LNCaP clone FGC (cell line): ENCODE data around the gene CREG2.

Experiments
- DNase-seq: peaks from one replicate; pipeline ENCODE4 v3.0.0-alpha.2; 2011; ENCODE audit warnings: low read depth
- H3K4me3 ChIP-seq: 2 replicates; pipeline ENCODE4 v1.5.1; 2011; ENCODE audit warnings: mild to moderate bottlenecking, low read depth, low read length, control low read depth
- TF ChIP-seq, protein P1 (sequence below): IDR thresholded peaks from 2 replicates; pipeline ENCODE4 v1.5.1; 2012; ENCODE audit warnings: mild to moderate bottlenecking; ENCODE audit not compliant: control insufficient read depth, insufficient read depth; ENCODE audit errors: extremely low read depth

CREG2 gene

DNA sequence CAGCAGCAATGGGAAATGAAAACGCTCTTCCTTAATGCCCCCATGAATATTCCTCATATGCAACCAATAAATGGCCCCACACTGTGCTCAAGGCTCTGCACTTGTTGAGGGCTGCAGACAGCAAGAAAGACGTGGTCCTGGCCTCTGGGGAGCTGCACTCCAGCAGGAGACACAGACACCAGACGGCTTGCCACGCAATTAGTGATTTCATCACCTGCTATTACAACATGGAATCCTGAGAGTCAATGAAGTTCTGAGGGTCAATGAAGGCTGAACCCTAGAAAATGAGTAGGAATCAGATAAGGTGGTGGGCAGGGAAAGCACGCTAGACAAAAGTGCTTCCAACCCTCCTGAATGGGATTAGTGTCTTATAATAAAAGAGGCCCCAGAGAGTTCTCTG, 18.9 kb downstream of the CREG2 start:
- no peak for DNase-seq
- TF ChIP-seq, protein P1, sequence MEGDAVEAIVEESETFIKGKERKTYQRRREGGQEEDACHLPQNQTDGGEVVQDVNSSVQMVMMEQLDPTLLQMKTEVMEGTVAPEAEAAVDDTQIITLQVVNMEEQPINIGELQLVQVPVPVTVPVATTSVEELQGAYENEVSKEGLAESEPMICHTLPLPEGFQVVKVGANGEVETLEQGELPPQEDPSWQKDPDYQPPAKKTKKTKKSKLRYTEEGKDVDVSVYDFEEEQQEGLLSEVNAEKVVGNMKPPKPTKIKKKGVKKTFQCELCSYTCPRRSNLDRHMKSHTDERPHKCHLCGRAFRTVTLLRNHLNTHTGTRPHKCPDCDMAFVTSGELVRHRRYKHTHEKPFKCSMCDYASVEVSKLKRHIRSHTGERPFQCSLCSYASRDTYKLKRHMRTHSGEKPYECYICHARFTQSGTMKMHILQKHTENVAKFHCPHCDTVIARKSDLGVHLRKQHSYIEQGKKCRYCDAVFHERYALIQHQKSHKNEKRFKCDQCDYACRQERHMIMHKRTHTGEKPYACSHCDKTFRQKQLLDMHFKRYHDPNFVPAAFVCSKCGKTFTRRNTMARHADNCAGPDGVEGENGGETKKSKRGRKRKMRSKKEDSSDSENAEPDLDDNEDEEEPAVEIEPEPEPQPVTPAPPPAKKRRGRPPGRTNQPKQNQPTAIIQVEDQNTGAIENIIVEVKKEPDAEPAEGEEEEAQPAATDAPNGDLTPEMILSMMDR, result no peak
- H3K4me3 ChIP-seq, result no peak overlapping the region

DNA sequence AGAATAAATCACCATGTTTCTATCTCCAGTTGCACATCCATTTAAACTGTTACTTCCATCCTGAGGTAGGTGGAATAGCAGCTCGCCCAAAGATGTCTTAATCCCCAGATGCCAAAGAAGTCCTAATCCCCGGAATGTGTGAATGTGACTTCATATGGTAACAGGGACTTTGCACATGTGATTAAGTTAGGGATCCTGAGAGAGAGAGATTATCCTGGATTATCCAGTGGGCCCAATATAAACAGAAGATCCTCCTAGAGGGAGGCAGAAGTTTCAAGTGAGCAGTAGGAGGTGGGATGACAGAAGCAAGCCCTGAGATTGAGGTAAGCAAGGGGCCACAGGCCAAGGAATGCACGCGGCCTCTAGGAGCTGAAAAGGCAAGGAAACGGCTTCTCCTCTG, 19.8 kb downstream of the CREG2 start:
- TF ChIP-seq, protein P1, result no peak
- no peak for DNase-seq
- no peak overlapping the region for H3K4me3 ChIP-seq

DNA sequence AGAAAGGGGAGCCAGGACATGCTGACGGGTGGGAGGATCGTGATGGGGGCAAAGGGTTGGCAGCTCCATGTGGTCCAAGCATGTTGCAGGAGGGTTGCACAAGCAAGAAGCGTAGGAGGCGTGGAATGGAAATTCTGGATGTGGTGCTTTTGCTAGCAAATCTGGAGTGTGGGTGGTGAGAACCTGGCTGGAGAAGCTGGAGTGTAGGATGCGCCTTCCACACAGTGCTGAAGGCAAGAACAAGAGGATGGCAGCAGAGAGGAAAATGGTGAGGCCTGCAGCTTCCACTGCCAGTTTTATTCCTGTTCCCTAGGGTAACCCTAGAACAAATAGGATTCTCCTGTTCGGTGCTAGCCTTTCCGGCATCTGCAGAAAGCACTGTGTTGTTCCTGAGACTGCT, 22.4 kb downstream of the CREG2 start:
- no peak for DNase-seq
- TF ChIP-seq, protein P1, result no peak
- no peak overlapping the region for H3K4me3 ChIP-seq

DNA sequence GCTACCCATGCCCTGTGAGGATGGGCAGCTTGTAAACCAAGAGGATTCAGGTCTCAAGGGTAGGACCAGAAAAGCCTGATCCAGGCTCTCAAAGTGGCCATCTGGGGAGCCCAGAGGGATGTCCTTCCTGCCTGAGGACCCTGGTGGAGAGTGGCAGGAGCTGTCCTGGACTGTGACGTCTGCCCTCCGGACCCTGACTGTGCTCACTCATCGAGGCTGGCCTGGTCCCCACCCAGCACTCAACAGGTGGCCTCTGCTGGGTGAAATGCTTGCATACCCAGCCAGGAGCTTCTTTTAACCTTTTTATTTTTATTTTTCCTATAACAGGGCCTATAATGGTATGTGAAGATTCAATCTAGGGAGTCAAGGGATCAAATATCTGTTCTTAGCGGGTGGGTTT, 24.5 kb downstream of the CREG2 start:
- no peak overlapping the region for H3K4me3 ChIP-seq
- no peak for DNase-seq
- TF ChIP-seq, protein P1, result no peak

DNA sequence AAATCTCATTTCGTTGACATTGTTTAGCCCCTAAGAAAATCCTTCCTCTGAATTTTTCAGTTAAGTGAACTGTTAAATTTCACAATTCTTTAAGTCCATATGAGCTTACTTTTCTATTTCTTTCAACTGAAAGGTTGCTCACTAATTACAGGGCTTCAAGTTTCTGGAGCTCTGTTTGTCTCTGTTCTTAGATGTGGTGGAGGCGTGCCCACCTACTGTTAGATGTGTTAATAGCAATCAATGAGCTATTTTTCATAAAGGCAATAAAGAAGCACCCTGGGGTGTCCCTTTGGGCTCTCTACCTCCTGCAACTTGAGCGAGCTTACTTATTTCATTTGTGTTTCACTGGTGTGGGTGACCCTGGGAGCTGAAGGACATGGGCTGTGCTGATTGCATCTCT, 25.0 kb downstream of the CREG2 start:
- TF ChIP-seq, protein P1, result no peak
- DNase-seq, result no peak
- H3K4me3 ChIP-seq, result no peak overlapping the region

DNA sequence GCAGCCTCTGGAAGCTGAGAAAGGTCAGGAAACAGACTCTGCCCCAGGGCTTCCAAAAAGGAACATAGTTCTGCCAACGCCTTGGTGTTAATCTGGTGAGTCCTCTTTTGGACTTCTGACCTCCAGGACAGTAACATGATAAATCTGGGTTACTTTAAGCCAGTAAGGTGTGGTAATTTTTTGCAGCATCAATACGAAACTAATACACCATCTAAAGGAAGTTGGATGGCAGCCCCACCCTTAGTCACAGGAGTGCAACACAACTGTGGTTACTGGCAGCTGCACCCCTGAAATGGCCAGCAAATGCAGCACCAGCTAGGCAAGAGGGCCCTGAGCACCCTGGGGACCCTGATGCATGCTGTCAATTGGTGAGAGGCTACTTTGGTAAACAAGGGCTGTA, 25.8 kb downstream of the CREG2 start:
- TF ChIP-seq, protein P1, result no peak
- DNase-seq, result no peak
- H3K4me3 ChIP-seq, result no peak overlapping the region

DNA sequence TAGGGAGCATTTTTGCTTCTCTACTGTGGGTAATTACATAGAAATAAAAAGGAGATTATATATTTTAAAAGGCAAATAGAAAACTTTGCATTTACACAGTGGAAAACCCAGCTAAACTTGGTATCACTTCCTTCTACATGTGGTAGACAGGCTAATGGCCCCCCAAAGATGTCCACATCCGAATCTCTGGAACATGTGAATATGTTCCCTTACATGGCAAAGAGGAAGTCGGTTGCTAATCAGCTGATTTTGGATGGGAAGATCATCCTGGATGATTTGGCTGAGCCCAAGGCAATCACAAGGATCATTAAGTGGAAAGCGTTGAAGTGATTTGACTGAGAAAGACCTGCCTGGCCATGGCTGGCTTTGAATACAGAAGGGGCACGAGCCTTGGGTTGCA, 26.2 kb downstream of the CREG2 start:
- TF ChIP-seq, protein P1, result no peak
- H3K4me3 ChIP-seq, result no peak overlapping the region
- DNase-seq, result no peak
